Hepatocyte (in vitro differentiated cells): ENCODE data around the gene CFAP52. TPM values are rescaled to one million over a fixed set of nuclear protein-coding genes. Genes with fewer than 3 reads are reported as not detected.

Experiments used
- DNase-seq: peaks from one replicate; pipeline ENCODE4 v3.0.0-alpha.2; 2016; ENCODE audit warnings: low spot score
- H2AFZ ChIP-seq: fragments of 200-600 bp; sonication (generic); 2 replicates; pipeline ENCODE4 v1.6.0; 2016; ENCODE audit warnings: antibody characterized with exemption, mild to moderate bottlenecking
- H3K27ac ChIP-seq: fragments of 200-600 bp; sonication (generic); 2 replicates; pipeline ENCODE4 v1.5.1; 2016; ENCODE audit warnings: mild to moderate bottlenecking
- H3K27me3 ChIP-seq: fragments of 200-600 bp; sonication (generic); 2 replicates; pipeline ENCODE4 v1.6.1; 2016
- H3K36me3 ChIP-seq: fragments of 200-600 bp; sonication (generic); replicated peaks from 2 replicates; pipeline ENCODE4 v1.5.1; 2016; ENCODE audit warnings: low read depth; ENCODE audit not compliant: insufficient read depth
- H3K4me1 ChIP-seq: fragments of 200-600 bp; sonication (generic); 2 replicates; pipeline ENCODE4 v1.5.1; 2016; ENCODE audit warnings: mild to moderate bottlenecking, moderate library complexity; ENCODE audit not compliant: insufficient read depth
- H3K4me2 ChIP-seq: fragments of 200-600 bp; sonication (generic); 2 replicates; pipeline ENCODE4 v1.6.0; 2016
- H3K4me3 ChIP-seq: fragments of 200-600 bp; sonication (generic); 2 replicates; pipeline ENCODE4 v1.5.1; 2016; ENCODE audit warnings: mild to moderate bottlenecking
- H3K79me2 ChIP-seq: fragments of 200-600 bp; sonication (generic); 2 replicates; pipeline ENCODE4 v1.6.0; 2017; ENCODE audit warnings: mild to moderate bottlenecking
- H3K9me2 ChIP-seq: fragments of 200-600 bp; sonication (generic); replicated peaks from 2 replicates; pipeline ENCODE4 v1.6.0; 2017; ENCODE audit warnings: mild to moderate bottlenecking; ENCODE audit not compliant: insufficient read depth
- H3K9me3 ChIP-seq: fragments of 200-600 bp; sonication (generic); 2 replicates; pipeline ENCODE4 v1.5.1; 2016; ENCODE audit warnings: low read depth, mild to moderate bottlenecking
- H4K20me1 ChIP-seq: fragments of 200-600 bp; sonication (generic); 2 replicates; pipeline ENCODE4 v1.6.0; 2016; ENCODE audit warnings: mild to moderate bottlenecking; ENCODE audit not compliant: insufficient read depth, poor library complexity, severe bottlenecking
- EZH2 ChIP-seq: fragments of 200-600 bp; sonication (generic); IDR thresholded peaks from 2 replicates; pipeline ENCODE4 v1.6.1; 2016; ENCODE audit warnings: antibody characterized with exemption, mild to moderate bottlenecking, borderline replicate concordance
- EZH2phosphoT487 ChIP-seq: fragments of 200-600 bp; sonication (generic); IDR thresholded peaks from one replicate; pipeline ENCODE4 v1.6.1; 2018; ENCODE audit warnings: antibody characterized with exemption, mild to moderate bottlenecking, low read depth, moderate library complexity; ENCODE audit not compliant: unreplicated experiment, severe bottlenecking
- WGBS: methylation state at CpG from one replicate; pipeline ENCODE4 v1.1.6; 2016; ENCODE audit warnings: low lambda C conversion rate; ENCODE audit errors: missing lambda C conversion rate; 5-methylcytosine and 5-hydroxymethylcytosine counted together
- polyA plus RNA-seq: library from polyadenylated mRNA; unstranded; fragments of >200 nt; fragmentation: Nextera tagmentation; extraction: Ambion mirVana; gene quantifications from 2 replicates; pipeline ENCODE4 v1.2.1, GENCODE V29; 2016
- total RNA-seq: library from RNA; depleted of rRNA; stranded (reverse); fragments of >200 nt; gene quantifications from 2 replicates; pipeline ENCODE4 v1.2.3, GENCODE V29; 2014
- TF ChIP-seq, protein P1 (sequence below): fragments of 200-600 bp; sonication (generic); IDR thresholded peaks from 2 replicates; pipeline ENCODE4 v1.5.1; 2016; ENCODE audit warnings: antibody characterized with exemption, mild to moderate bottlenecking; ENCODE audit not compliant: poor library complexity

The CFAP52 gene
- total and polyA plus RNA-seq, 2 experiments from 2014 or later = 0.67 TPM; not detected in 1

DNA sequence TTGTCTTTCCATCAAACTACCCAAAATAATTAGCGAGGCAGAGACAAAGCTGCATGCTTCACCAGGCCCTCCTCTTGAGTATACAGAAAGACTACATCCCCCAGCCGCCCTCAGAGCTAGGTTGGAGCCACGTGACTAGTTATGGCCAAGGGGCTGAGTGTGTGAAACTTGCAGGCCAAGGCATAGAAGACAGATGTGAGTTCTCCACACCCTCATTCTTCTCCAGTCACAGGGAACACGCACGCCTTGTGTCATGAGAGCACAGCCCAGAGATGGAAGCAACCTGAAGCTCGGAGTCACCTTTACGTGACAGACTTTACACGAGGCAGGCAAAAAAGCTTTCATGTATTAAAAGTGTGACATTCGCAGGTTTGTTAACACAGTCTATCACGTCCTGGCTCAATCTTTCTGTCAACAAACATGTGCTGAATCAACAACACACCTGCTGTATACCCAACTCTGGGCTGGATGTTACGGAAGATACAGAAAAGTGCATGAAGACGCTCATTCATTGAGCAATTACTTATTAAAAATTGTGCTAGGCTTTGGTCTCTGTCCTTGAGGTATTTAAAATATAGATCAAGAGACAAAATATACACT, 39.2 kb upstream of the CFAP52 start:
- WGBS = 65% methylated on average over 12 of the region's 12 CpGs

DNA sequence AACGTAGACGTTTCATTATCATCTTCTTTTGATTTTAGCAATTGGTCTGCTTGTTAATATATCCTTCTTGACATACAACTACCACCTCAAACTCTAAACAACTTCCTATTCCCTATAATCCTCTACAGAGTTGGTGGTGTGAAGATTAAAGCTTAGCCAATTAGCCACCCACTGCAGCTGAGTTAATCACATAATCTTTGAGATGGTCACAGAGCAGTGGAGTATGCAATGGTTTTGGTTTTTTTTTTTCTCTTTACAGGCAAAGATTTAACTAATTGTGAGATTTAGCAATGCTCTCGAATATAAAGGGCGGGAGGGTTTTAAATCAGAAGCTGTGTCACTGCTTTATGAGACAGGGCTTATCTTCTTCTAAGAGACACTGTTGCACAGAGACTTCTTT, 37.8 kb upstream of the CFAP52 start:
- Histone ChIP-seq H2AFZ (no peak overlapping the region), H3K27ac (no peak overlapping the region), H3K36me3 (no peaks in the 10 kb centered on the region), H3K79me2 (no peaks in the 10 kb centered on the region), H3K4me2 (no peak overlapping the region), H3K4me3 (no peak overlapping the region), H3K9me3 (no peaks in the 10 kb centered on the region), H3K4me1 (no peaks in the 10 kb centered on the region), H4K20me1 (no peaks in the 10 kb centered on the region), H3K27me3 (no peaks in the 10 kb centered on the region), H3K9me2 (no peaks in the 10 kb centered on the region)
- 77% methylated on average over 4 of the region's 4 CpGs for WGBS
- no peak for DNase-seq
- TF ChIP-seq EZH2 = no peak
- no peak for TF ChIP-seq EZH2phosphoT487
- TF ChIP-seq, protein P1, sequence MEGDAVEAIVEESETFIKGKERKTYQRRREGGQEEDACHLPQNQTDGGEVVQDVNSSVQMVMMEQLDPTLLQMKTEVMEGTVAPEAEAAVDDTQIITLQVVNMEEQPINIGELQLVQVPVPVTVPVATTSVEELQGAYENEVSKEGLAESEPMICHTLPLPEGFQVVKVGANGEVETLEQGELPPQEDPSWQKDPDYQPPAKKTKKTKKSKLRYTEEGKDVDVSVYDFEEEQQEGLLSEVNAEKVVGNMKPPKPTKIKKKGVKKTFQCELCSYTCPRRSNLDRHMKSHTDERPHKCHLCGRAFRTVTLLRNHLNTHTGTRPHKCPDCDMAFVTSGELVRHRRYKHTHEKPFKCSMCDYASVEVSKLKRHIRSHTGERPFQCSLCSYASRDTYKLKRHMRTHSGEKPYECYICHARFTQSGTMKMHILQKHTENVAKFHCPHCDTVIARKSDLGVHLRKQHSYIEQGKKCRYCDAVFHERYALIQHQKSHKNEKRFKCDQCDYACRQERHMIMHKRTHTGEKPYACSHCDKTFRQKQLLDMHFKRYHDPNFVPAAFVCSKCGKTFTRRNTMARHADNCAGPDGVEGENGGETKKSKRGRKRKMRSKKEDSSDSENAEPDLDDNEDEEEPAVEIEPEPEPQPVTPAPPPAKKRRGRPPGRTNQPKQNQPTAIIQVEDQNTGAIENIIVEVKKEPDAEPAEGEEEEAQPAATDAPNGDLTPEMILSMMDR = no peak

More for the DNA sequence above, 39.2 kb upstream of the CFAP52 start:
- no peaks in the 10 kb centered on the region for H3K79me2 ChIP-seq
- H3K27me3 ChIP-seq = no peaks in the 10 kb centered on the region
- H3K36me3 ChIP-seq = no peaks in the 10 kb centered on the region
- TF ChIP-seq, protein P1 = no peak
- TF ChIP-seq EZH2phosphoT487 (no peak), EZH2 (no peak)
- no peaks in the 10 kb centered on the region for H3K9me3 ChIP-seq
- no peak overlapping the region for H3K4me3 ChIP-seq
- peak; percentile 51 for DNase-seq
- H3K9me2 ChIP-seq = no peaks in the 10 kb centered on the region
- H4K20me1 ChIP-seq = no peaks in the 10 kb centered on the region
- H3K27ac ChIP-seq = peak overlapping the region; percentile 9
- H3K4me2 ChIP-seq = peak overlapping the region; percentile 35
- H3K4me1 ChIP-seq = no peaks in the 10 kb centered on the region
- H2AFZ ChIP-seq = no peak overlapping the region

DNA sequence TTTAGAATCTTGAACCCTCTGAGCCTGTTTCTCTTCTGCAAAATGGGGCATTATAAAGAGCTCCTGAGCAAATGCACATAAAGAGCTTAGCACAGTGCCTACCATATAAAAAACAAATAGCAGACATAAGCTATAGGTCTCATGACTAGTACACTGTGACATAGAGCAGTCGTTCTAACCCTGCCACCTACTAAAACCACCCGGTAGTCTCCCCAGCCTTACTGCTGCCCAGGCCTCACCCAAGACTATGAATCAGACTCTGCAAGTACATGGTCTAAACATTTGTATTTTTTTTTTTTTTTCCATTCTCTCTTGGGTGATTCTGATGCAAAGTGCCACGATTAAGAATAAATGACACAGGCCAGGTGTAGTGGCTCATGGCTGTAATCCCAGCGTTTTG, 34.7 kb upstream of the CFAP52 start:
- no peaks in the 10 kb centered on the region for H3K4me1 ChIP-seq
- H3K27ac ChIP-seq = no peak overlapping the region
- no peaks in the 10 kb centered on the region for H3K79me2 ChIP-seq
- H3K27me3 ChIP-seq = no peaks in the 10 kb centered on the region
- H4K20me1 ChIP-seq = no peaks in the 10 kb centered on the region
- H3K36me3 ChIP-seq = no peaks in the 10 kb centered on the region
- H3K4me3 ChIP-seq = no peak overlapping the region
- TF ChIP-seq, protein P1 = no peak
- TF ChIP-seq EZH2phosphoT487 (no peak), EZH2 (no peak)
- H2AFZ ChIP-seq = no peak overlapping the region
- DNase-seq = no peak
- WGBS = 95% methylated on average over 4 of the region's 4 CpGs
- no peaks in the 10 kb centered on the region for H3K9me2 ChIP-seq
- no peak overlapping the region for H3K4me2 ChIP-seq
- no peaks in the 10 kb centered on the region for H3K9me3 ChIP-seq

DNA sequence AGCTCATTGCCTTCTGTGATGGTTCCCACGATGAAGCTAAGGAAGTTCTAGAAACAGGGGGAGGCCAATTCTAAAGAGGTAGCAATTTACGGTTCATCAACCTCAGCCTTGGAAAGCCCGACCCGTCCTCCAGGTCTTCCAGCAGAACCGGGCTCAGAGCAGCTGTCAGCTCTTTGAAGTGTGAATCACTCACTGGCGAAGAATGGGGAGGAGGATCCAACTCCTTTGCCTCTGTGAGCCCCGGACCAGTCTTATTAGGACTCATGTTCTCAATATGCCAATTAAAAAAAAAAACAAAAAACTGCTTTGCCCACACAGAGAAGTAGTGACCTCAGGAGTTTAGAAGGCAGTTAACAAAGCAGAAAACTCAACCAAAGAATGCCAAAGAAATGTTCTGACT, 32.2 kb upstream of the CFAP52 start:
- no peak overlapping the region for H3K27ac ChIP-seq
- no peaks in the 10 kb centered on the region for H3K79me2 ChIP-seq
- no peaks in the 10 kb centered on the region for H3K27me3 ChIP-seq
- no peaks in the 10 kb centered on the region for H3K9me3 ChIP-seq
- H3K4me3 ChIP-seq = no peak overlapping the region
- no peak overlapping the region for H2AFZ ChIP-seq
- TF ChIP-seq EZH2phosphoT487 (no peak), EZH2 (no peak)
- TF ChIP-seq, protein P1 = no peak
- H3K4me1 ChIP-seq = no peaks in the 10 kb centered on the region
- no peaks in the 10 kb centered on the region for H3K9me2 ChIP-seq
- DNase-seq = no peak
- H3K4me2 ChIP-seq = no peak overlapping the region
- no peaks in the 10 kb centered on the region for H4K20me1 ChIP-seq
- WGBS = 62% methylated on average over 7 of the region's 7 CpGs
- no peaks in the 10 kb centered on the region for H3K36me3 ChIP-seq
